ENCODE results near the gene C17orf107. TPM values are rescaled to one million over a fixed set of nuclear protein-coding genes. Genes with fewer than 3 reads are reported as not detected.

Gene C17orf107
- 0.35 and 0.36 TPM in 2 replicates for total RNA-seq (2014; rRNA removed)
- percentile 50 among the genes with signal in this experiment for Bru-seq, nascent RNA
- BruChase-seq, experiment 1, labeled RNA remaining after a 6-hour chase: percentile 56 among the genes with signal in this experiment
- percentile 54 among the genes with signal in this experiment for BruChase-seq, experiment 2, labeled RNA remaining after a 2-hour chase
- long read RNA-seq, partial matches to known transcripts: 1 of 2 reads
- long read RNA-seq, other reads (novel, unspliced or antisense): 1 of 2 reads

- no peak within 1 kb of the TSS for H3K4me2 ChIP-seq (ENCODE audit: low read length)
- POLR2A ChIA-PET (ENCODE audit: unreplicated experiment): no interaction called here
- no TSS peak for BruUV-seq (replicated peaks)
These were observed at the start of gene C17orf107 for GRCh38 chr17:4899341-4900230. C17orf107 (plus strand) TSS chr17:4899536; CDS start chr17:4899763, 227 bp downstream.

GRCh38 chr17:4850246-4850645 lies 49.1 kb upstream of the C17orf107 start:
- peak overlapping the region; percentile 40 for H3K4me3 ChIP-seq (ENCODE audit: low read length)
- intact Hi-C loops (cut with micrococcal nuclease): no loop called here

More at GRCh38 chr17:4899341-4900230, at the start of gene C17orf107:
- ATAC-seq (no peak), DNase-seq (no peak)
- TF ChIP-seq CTCF (conservative IDR thresholded peaks at IDR 0.05; ENCODE audit: low read depth, low read length): no peak
- TF ChIP-seq EZH2 (IDR thresholded peaks at IDR 0.05; ENCODE audit: low read length, unreplicated experiment): no peak
- TF ChIP-seq EZH2phosphoT487 (IDR thresholded peaks at IDR 0.05; ENCODE audit: borderline replicate concordance, low read length): no peak
- CTCF ChIA-PET: no interaction called here
- Histone ChIP-seq H3K4me3 (ENCODE audit: low read length) (no peak within 1 kb of the TSS), H4K20me1 (ENCODE audit: low read length) (no peaks in the 10 kb centered on the region), H3K4me1 (ENCODE audit: insufficient read depth, low read length) (peaks cover 10% of the 10 kb centered on the region), H3K27me3 (ENCODE audit: low read length) (no peaks in the 10 kb centered on the region), H3K9me3 (ENCODE audit: low read length) (no peaks in the 10 kb centered on the region), H3K36me3 (ENCODE audit: low read depth, low read length) (no peaks in the 10 kb centered on the region; the same call in 1 of the 2 replicates), H2AFZ (ENCODE audit: low read length) (no peak within 1 kb of the TSS), H3K9me2 (replicated peaks; ENCODE audit: low read length) (no peaks in the 10 kb centered on the region), H3K79me2 (ENCODE audit: low read length) (no peaks in the 10 kb centered on the region), H3F3A (ENCODE audit: low read length, unreplicated experiment) (no peaks in the 10 kb centered on the region), H3K9ac (ENCODE audit: low read length) (no peak within 1 kb of the TSS), H3K27ac (ENCODE audit: low read length) (no peak within 1 kb of the TSS)
- intact Hi-C loops (cut with micrococcal nuclease): no loop called here

More at GRCh38 chr17:4850246-4850645, 49.1 kb upstream of the C17orf107 start:
- H2AFZ ChIP-seq (ENCODE audit: low read length): no peak overlapping the region
- CTCF ChIA-PET: interaction anchor here (0.9 kb wide), 1 partner anchor 10 kb away, joined by 7 read pairs; no protein-coding TSS in a partner anchor
- no peaks in the 10 kb centered on the region for H3K9me2 ChIP-seq (replicated peaks; ENCODE audit: low read length)
- peak overlapping the region; percentile 88 for H3K9ac ChIP-seq (ENCODE audit: low read length)
- peak; percentile 77 for DNase-seq
- TF ChIP-seq EZH2 (IDR thresholded peaks at IDR 0.05; ENCODE audit: low read length, unreplicated experiment) (no peak), CTCF (conservative IDR thresholded peaks at IDR 0.05; ENCODE audit: low read depth, low read length) (no peak), EZH2phosphoT487 (IDR thresholded peaks at IDR 0.05; ENCODE audit: borderline replicate concordance, low read length) (no peak)
- H3K4me1 ChIP-seq (ENCODE audit: insufficient read depth, low read length): peaks cover 59% of the 10 kb centered on the region
- no TSS peak for BruUV-seq (replicated peaks)
- H3K27me3 ChIP-seq (ENCODE audit: low read length): no peaks in the 10 kb centered on the region
- H3K79me2 ChIP-seq (ENCODE audit: low read length): peaks cover 73% of the 10 kb centered on the region
- no peaks in the 10 kb centered on the region for H4K20me1 ChIP-seq (ENCODE audit: low read length)
- H3K4me2 ChIP-seq (ENCODE audit: low read length): peak overlapping the region; percentile 81
- peak; percentile 58 for ATAC-seq
- H3F3A ChIP-seq (ENCODE audit: low read length, unreplicated experiment): peaks cover 15% of the 10 kb centered on the region
- POLR2A ChIA-PET (ENCODE audit: unreplicated experiment): interaction anchor here (0.5 to 0.6 kb wide), 2 partner anchors 43 to 60 kb away, joined by 4 to 8 read pairs; partner anchors contain the start of gene PLD2
- H3K9me3 ChIP-seq (ENCODE audit: low read length): no peaks in the 10 kb centered on the region
- no peaks in the 10 kb centered on the region for H3K36me3 ChIP-seq (ENCODE audit: low read depth, low read length)
- H3K27ac ChIP-seq (ENCODE audit: low read length): peak overlapping the region; percentile 100

All from PC-3 (cell line).